Fibroblast of lung (primary cell): ENCODE data around the gene GNPTAB. TPM values are rescaled to one million over a fixed set of nuclear protein-coding genes. Genes with fewer than 3 reads are reported as not detected.

ENCODE experiments used
- DNase-seq, 2 donors: peaks; one replicate each; pipeline versions ENCODE4 v3.0.0 to v3.0.0-alpha.2; 2010; ENCODE audit warnings: low read depth in 2 of 2
- H2AFZ ChIP-seq: 2 replicates; pipeline ENCODE4 v1.5.1; 2012; ENCODE audit warnings: low read length, control low read depth, inconsistent platforms
- H3K27ac ChIP-seq: 2 replicates; pipeline ENCODE4 v1.5.1; 2011; ENCODE audit warnings: low read length, control low read depth; ENCODE audit not compliant: insufficient read depth
- H3K27me3 ChIP-seq: 2 replicates; pipeline ENCODE4 v1.5.1; 2011; ENCODE audit warnings: mild to moderate bottlenecking, low read length; ENCODE audit not compliant: control insufficient read depth, insufficient read depth
- H3K36me3 ChIP-seq: 2 replicates; pipeline ENCODE4 v1.5.1; 2011; ENCODE audit warnings: low read length; ENCODE audit not compliant: control insufficient read depth, insufficient read depth
- H3K4me1 ChIP-seq: 2 replicates; pipeline ENCODE4 v1.5.1; 2011; ENCODE audit warnings: low read length; ENCODE audit not compliant: control insufficient read depth, insufficient read depth; ENCODE audit errors: extremely low read depth
- H3K4me2 ChIP-seq: 2 replicates; pipeline ENCODE4 v1.5.1; 2011; ENCODE audit warnings: low read length, control low read depth; ENCODE audit not compliant: insufficient read depth; ENCODE audit errors: extremely low read depth
- H3K4me3 ChIP-seq, 4 experiments: fragments of 200-600 bp in 1 of 4; sonication (generic) in 1 of 4; replicated peaks in 1 of 4; 2 replicates each; pipeline ENCODE4 v1.5.1; 2011 to 2016; ENCODE audit warnings: low read length in 4 of 4, low read depth in 3 of 4, mild to moderate bottlenecking in 3 of 4, control low read depth in 2 of 4, inconsistent platforms in 1 of 4, mixed read lengths in 1 of 4; ENCODE audit not compliant: insufficient read depth in 1 of 4; ENCODE audit errors: control extremely low read depth in 1 of 4
- H3K79me2 ChIP-seq: 2 replicates; pipeline ENCODE4 v1.5.1; 2012; ENCODE audit warnings: mild to moderate bottlenecking, low read length, inconsistent platforms; ENCODE audit not compliant: control insufficient read depth, insufficient read depth
- H3K9ac ChIP-seq: 2 replicates; pipeline ENCODE4 v1.5.1; 2011; ENCODE audit warnings: mild to moderate bottlenecking, low read length, control low read depth; ENCODE audit not compliant: insufficient read depth
- H3K9me3 ChIP-seq: 2 replicates; pipeline ENCODE4 v1.5.1; 2012; ENCODE audit warnings: low read depth, low read length; ENCODE audit not compliant: control insufficient read depth, insufficient read depth
- H4K20me1 ChIP-seq: 2 replicates; pipeline ENCODE4 v1.5.1; 2011; ENCODE audit warnings: low read length; ENCODE audit not compliant: control insufficient read depth, insufficient read depth; ENCODE audit errors: extremely low read depth
- EZH2 ChIP-seq: IDR thresholded peaks from 2 replicates; pipeline ENCODE4 v1.5.1; 2012; ENCODE audit warnings: low read length, control low read depth, mild to moderate bottlenecking; ENCODE audit errors: missing control alignments
- polyA plus RNA-seq, 2 donors: library from polyadenylated mRNA; depleted of rRNA in 1 of 2; stranded (reverse) in 1 of 2; unstranded in 1 of 2; fragments of >200 nt; gene quantifications; 2 replicates each; pipeline ENCODE4 v1.2.1, GENCODE V29; 2011 to 2012; ENCODE audit warnings: missing spikeins in 1 of 2
- total RNA-seq: library from RNA; depleted of rRNA; stranded (reverse); fragments of >200 nt; gene quantifications from 2 replicates; pipeline ENCODE4 v1.2.1, GENCODE V29; 2014
- TF ChIP-seq, protein P1 (sequence below), 2 donors: IDR thresholded peaks in 1 of 2; conservative IDR thresholded peaks in 1 of 2; 1 replicate in 1 of 2; 2 replicates in 1 of 2; pipeline ENCODE4 v1.5.1; 2011 to 2012; ENCODE audit warnings: low read length in 2 of 2, control low read depth in 1 of 2, inconsistent platforms in 1 of 2, low read depth in 1 of 2, mild to moderate bottlenecking in 1 of 2

GNPTAB gene
- total and polyA plus RNA-seq, 2 donors (not counting 1 experiment from before 2014, with no cell fraction given) = 49.7 to 58.4 TPM

- TF ChIP-seq EZH2 = no peak
- TF ChIP-seq, protein P1, sequence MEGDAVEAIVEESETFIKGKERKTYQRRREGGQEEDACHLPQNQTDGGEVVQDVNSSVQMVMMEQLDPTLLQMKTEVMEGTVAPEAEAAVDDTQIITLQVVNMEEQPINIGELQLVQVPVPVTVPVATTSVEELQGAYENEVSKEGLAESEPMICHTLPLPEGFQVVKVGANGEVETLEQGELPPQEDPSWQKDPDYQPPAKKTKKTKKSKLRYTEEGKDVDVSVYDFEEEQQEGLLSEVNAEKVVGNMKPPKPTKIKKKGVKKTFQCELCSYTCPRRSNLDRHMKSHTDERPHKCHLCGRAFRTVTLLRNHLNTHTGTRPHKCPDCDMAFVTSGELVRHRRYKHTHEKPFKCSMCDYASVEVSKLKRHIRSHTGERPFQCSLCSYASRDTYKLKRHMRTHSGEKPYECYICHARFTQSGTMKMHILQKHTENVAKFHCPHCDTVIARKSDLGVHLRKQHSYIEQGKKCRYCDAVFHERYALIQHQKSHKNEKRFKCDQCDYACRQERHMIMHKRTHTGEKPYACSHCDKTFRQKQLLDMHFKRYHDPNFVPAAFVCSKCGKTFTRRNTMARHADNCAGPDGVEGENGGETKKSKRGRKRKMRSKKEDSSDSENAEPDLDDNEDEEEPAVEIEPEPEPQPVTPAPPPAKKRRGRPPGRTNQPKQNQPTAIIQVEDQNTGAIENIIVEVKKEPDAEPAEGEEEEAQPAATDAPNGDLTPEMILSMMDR (conservative IDR thresholded peaks at IDR 0.05 in 1 of 2, IDR thresholded peaks at IDR 0.05 in 1 of 2; ENCODE audit: low read depth in 1 of 2, low read length in 2 of 2) = no peak
- peaks cover 7% of the 10 kb centered on the region for H3K4me1 ChIP-seq
- H3K27ac ChIP-seq = peak overlapping the region; percentile 18
- DNase-seq = peak; percentile 25 to 71
- H2AFZ ChIP-seq = no peak overlapping the region
- no peaks in the 10 kb centered on the region for H3K27me3 ChIP-seq
- no peak overlapping the region for H3K4me3 ChIP-seq
- no peaks in the 10 kb centered on the region for H3K79me2 ChIP-seq
- no peaks in the 10 kb centered on the region for H3K36me3 ChIP-seq
- no peaks in the 10 kb centered on the region for H3K9me3 ChIP-seq
- no peak overlapping the region for H3K4me2 ChIP-seq
- H4K20me1 ChIP-seq = no peaks in the 10 kb centered on the region
- no peak overlapping the region for H3K9ac ChIP-seq
Observed at GRCh38 chr12:101782273-101782731, 48.5 kb downstream of the GNPTAB start.

GRCh38 chr12:101781834-101782233 is 48.9 kb downstream of the GNPTAB start:
- Histone ChIP-seq H3K9me3 (no peaks in the 10 kb centered on the region), H4K20me1 (no peaks in the 10 kb centered on the region), H3K4me3 (no peak overlapping the region), H3K4me1 (peaks cover 7% of the 10 kb centered on the region), H3K36me3 (peaks cover 1% of the 10 kb centered on the region), H2AFZ (no peak overlapping the region), H3K27ac (no peak overlapping the region), H3K79me2 (no peaks in the 10 kb centered on the region), H3K4me2 (no peak overlapping the region), H3K27me3 (no peaks in the 10 kb centered on the region), H3K9ac (no peak overlapping the region)
- DNase-seq = peak in 1 of 2 donors; percentile 9
- TF ChIP-seq EZH2 = no peak
- TF ChIP-seq, protein P1 (conservative IDR thresholded peaks at IDR 0.05 in 1 of 2, IDR thresholded peaks at IDR 0.05 in 1 of 2; ENCODE audit: low read depth in 1 of 2, low read length in 2 of 2) = no peak

- Histone ChIP-seq H3K27me3 (no peaks in the 10 kb centered on the region), H3K4me1 (peaks cover 7% of the 10 kb centered on the region), H2AFZ (no peak overlapping the region), H3K36me3 (peaks cover 1% of the 10 kb centered on the region), H3K4me2 (no peak overlapping the region), H3K79me2 (no peaks in the 10 kb centered on the region), H3K9me3 (no peaks in the 10 kb centered on the region), H4K20me1 (no peaks in the 10 kb centered on the region), H3K4me3 (no peak overlapping the region), H3K27ac (no peak overlapping the region), H3K9ac (no peak overlapping the region)
- TF ChIP-seq, protein P1 (conservative IDR thresholded peaks at IDR 0.05 in 1 of 2, IDR thresholded peaks at IDR 0.05 in 1 of 2; ENCODE audit: low read depth in 1 of 2, low read length in 2 of 2) = no peak
- no peak for TF ChIP-seq EZH2
- DNase-seq = no peak
Observed at GRCh38 chr12:101780599-101780998, 50.2 kb downstream of the GNPTAB start.
